Prostate gland (tissue), 2 donors: Measurements from ENCODE around the gene DHX40.

Source experiments
- POLR2A ChIP-seq: fragments of 450-650 bp; IDR thresholded peaks from one replicate; pipeline ENCODE4 v1.6.1; 2016; ENCODE audit warnings: antibody characterized with exemption, mild to moderate bottlenecking
- POLR2AphosphoS5 ChIP-seq: sonication (generic); formaldehyde crosslinking; IDR thresholded peaks from one replicate; pipeline ENCODE4 v1.6.1; 2017; ENCODE audit warnings: antibody characterized with exemption
- TF ChIP-seq, protein P1 (sequence below), 4 experiments: fragments of 200-600 bp in 2 of 4; fragments of 450-650 bp in 2 of 4; sonication (generic) in 2 of 4; IDR thresholded peaks; 1 replicate in 3 of 4; 2 replicates in 1 of 4; pipeline ENCODE4 v1.5.1; 2016 to 2019; ENCODE audit warnings: antibody characterized with exemption in 4 of 4, mild to moderate bottlenecking in 2 of 4, moderate library complexity in 2 of 4

DNA sequence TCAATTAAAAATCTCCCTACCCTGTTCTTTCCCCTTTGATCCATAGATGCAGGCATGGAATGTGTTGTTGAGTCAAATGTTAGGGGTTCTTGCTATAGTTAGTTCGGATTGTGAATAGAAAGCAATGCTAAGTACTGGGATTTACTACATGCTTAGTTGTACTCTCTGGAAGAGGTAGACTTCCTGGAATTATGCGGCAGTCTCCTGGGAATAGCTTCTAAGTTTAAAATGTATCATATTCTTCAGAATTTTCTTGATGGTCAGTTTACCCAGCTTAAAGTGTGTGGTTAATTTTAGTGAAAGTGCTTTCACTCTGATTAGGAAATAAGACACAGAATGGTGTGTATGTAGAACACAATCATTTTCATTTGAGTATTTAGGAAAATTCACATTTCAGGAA, 57.7 kb downstream of the DHX40 start:
- TF ChIP-seq POLR2AphosphoS5 (no peak), POLR2A (no peak)
- TF ChIP-seq, protein P1, sequence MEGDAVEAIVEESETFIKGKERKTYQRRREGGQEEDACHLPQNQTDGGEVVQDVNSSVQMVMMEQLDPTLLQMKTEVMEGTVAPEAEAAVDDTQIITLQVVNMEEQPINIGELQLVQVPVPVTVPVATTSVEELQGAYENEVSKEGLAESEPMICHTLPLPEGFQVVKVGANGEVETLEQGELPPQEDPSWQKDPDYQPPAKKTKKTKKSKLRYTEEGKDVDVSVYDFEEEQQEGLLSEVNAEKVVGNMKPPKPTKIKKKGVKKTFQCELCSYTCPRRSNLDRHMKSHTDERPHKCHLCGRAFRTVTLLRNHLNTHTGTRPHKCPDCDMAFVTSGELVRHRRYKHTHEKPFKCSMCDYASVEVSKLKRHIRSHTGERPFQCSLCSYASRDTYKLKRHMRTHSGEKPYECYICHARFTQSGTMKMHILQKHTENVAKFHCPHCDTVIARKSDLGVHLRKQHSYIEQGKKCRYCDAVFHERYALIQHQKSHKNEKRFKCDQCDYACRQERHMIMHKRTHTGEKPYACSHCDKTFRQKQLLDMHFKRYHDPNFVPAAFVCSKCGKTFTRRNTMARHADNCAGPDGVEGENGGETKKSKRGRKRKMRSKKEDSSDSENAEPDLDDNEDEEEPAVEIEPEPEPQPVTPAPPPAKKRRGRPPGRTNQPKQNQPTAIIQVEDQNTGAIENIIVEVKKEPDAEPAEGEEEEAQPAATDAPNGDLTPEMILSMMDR (IDR thresholded peaks at IDR 0.05) = no peak
